ENCODE results near the gene ZNF236.
"Not testable (repeated sequence)": the region's sequence is repeated elsewhere in the genome, so short reads cannot be mapped to it uniquely, and the experiment has no call there.

Gene ZNF236

DNA sequence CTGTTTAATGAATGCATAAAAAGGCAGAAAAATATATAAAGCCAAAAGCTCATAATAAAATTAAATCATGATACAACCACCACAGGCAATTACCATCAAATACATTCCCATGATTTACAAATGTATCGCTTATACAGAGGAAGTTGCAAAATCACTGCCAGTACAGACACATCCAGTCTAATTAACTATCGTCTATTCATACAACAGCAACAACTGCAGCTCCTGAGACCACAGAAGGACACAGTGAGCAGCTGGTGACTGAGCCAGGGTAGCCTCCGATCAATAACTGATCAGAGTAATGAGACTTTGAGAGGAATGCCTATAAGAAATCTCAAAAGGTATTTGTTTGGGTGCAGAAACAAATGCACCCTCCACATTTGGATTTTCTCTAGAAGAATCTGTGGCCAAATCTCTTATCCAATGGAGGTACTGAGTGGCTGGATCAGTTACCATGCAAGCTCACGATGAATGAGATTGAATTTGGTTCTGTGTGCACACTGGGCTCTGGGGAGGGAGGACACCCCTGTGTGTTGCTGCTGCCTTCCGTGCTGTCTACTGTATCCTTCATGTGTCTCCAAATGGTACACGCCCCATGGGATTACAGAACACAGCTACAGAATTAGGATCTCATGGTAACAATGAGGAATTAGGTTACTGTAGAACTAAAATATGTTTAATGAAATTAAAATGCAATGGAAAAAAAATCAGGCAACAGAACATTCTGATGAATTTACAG lies 190.6 kb downstream of the ZNF236 start:
- FAIRE-seq: no peak

DNA sequence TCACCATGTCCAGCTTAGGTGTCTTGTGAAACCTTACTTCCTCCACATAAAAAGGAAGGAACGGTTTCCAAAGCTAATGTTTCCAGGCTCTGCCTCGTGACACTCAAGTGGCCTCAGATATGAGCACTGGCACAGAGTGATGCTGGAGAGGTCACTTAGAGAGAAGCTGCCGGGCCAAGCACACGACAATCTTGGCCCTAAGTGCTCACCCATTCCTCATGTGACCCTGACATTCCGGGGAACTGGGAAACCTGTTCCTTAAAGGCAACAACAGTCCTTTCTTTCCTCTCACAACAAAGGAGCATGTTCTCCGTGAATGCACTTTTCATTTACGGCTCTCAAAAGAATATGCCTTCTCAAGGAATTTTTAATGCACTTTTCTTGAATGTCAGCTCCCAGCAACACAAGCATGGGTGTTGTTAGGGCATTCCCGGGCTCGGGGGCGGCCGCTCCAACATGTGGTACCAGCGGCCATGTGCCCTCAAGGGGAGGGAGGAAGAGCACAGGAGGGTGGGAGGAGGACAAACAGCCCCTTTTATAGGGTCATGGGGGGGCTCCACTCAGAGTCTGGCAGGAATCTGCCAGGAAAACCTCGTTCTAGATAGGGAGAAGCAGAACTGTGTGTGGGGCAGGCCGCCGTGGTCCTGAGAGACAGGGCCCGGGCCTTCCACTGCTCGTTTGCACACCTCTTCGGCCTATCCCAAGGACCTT lies 191.6 kb downstream of the ZNF236 start:
- no peak for FAIRE-seq

DNA sequence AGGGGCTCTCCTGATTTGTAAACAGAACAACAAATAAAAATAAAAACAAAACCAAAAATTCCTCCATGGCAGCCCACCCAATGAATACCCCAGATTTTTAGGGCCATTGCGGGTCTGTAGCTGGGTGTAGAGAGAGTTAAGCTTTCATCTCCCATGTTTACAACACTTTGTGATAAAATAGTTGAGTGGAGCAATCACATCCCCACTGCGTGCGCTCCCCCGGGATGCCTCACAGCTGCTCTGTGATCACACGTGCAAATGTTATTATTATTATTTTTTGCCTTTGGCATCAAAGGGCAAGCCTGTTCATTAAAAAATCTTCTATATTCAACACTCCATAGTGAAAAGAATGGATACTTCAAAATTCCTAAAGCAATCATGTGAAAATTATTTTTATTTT lies 192.2 kb downstream of the ZNF236 start:
- no peak for FAIRE-seq

DNA sequence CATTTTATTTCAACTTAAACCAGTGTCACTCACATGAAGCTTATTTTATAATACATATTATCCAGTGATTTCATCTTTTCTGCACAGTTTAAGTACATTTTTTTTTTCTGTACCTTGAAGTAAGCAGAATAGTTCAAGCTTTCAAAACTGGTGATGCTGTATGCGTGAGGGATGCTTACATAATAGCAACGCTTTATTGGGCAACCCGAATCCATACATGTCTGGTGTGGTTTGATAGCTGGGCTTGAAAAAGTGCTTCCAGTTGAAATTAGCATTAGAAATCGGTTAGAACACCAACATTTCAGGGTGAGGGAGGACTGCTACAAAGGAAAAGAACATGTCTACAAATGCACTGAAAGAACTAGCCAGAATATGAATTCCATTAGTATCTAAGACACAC lies 192.8 kb downstream of the ZNF236 start:
- FAIRE-seq: no peak

DNA sequence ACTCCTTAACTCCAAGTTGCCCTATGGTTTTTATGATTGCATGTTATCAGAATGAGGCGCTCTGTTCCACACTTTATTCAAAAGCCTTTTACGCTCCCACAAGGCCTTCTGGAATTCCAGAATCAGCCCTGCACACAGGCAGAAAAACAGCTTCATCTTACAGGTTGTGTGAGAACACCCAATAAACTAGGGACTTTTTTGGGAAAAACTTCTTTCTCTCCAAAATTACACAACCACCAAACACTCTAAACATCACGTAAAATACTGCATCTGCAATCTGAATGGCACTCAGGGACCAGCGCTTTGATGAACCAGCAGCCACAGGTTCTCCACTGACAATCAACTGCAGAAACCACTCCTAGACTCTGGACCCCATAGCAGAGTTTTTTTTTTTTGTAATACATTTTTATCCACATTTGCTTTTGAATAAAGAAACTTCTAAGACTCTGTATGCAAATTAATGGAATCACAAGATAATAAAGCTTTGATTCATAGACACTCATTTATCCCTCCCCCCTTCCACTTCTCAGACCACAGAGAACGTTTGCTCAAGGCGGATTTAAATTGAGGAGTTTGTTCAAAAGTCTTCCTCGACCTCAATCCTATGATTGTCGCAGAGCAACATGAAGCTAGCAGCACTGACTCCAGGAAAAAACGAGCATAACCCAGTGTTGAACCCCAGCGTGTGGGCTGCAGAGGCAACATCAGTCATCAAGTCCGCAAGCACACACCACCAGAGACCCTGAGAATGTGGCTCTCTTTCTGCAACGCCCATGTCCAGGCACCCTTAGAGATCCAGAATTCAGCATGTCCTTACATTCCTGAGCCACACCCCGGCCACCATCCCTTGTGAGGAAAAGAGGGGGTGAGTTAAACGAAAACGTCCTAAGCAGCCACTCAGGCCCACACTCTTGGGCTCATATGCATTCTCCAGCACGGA lies 193.7 kb downstream of the ZNF236 start:
- no peak for FAIRE-seq

DNA sequence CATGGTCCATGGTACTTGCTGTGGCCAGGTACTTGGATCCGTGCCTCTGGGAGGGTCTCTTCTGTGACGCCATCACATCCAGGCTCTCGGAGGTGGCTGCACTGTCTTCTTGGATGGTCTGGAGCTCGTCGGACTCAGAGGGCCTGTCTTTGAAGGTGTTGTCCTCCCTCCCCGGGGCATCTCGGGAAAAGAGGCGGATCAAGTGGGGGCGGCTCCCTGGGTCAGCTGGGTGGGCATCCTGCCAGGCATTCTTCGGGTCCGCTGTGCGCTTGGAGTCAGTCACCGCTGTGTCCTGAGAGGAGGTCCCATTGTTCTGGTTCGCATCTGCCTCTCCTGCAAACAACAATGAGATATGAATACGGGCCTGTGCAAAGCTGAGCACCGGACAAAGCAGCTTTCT lies 194.6 kb downstream of the ZNF236 start:
- FAIRE-seq: no peak

DNA sequence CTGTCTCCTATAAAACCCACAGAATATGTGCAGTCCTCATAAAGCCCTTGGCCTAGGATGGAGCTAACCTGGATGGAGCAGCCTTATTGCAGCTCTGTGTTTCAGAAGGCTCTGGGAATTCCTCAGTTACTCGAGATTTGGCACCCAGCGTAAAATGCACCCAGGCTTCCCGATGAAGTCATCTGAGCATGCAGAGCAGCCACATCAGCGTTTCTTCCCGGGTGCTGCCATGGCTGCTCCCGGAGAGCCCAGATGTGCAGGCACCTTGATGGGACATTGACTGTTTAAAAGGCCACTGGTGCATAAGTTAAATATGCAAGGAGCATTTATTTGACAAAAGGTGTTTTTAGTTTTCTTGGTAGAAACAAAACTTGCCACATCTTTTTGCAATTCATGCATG lies 195.0 kb downstream of the ZNF236 start:
- no peak for FAIRE-seq

DNA sequence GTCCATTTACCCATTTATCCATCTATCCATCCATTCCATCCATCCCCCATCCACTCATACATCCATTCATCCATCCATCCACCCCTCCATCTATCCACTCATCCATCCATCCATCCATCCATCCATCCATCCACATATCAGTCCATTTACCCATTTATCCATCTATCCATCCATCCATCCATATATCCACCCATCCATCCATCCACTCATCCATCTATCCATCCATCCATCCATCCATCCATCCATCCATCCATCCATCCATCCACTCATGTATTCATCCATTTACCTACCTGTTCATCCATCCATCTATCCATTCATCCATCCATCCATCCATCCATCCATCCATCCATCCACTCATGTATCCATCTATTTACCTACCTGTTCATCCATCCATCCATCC lies 196.3 kb downstream of the ZNF236 start:
- not testable (repeated sequence) for FAIRE-seq

DNA sequence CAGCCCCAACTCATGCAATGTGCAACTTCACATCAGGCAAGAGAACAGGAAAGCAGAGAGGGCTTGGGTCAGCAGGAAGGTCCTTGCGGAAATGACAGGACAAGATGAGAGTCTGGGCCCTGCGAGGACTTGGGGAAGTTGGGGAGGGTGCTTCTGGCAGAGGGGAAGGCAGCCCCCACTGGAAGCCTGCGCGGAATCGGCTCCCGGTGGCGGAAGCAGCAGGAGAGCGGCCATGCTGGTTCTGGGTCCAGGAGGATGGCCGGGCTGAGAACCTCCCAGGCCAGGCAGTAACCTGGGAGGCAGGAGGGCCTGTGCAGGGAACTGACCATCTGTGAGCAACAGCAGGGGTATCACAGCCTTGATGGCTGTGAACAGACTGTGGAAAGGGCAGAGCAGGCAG lies 197.3 kb downstream of the ZNF236 start:
- FAIRE-seq: no peak

All from colon (tissue), 2 donors.